GM11168 (cell line): ENCODE measurements around the gene ZNF622.
"Not testable (repeated sequence)": the region's sequence is repeated elsewhere in the genome, so short reads cannot be mapped to it uniquely, and the experiment has no call there.

Source experiments
- in situ Hi-C: fragments of 300-500 bp; cut with MboI; formaldehyde crosslinking; loops from one replicate; pipeline ENCODE4 v1.12.0; 2022; ENCODE audit warnings: low sequenced_read_pairs; ENCODE audit not compliant: unreplicated experiment

ZNF622 gene

GRCh38 chr5:16482891-16483290 lies 17.3 kb upstream of the ZNF622 start:
- in situ Hi-C loops = no loop called here

GRCh38 chr5:16480821-16481538 lies 15.4 kb upstream of the ZNF622 start:
- in situ Hi-C loops = no loop called here

GRCh38 chr5:16480144-16480543 lies 14.5 kb upstream of the ZNF622 start:
- in situ Hi-C loops = no loop called here

- in situ Hi-C loops = no loop called here
Observed at GRCh38 chr5:16477541-16477940, 11.9 kb upstream of the ZNF622 start.

GRCh38 chr5:16476417-16476816 lies 10.8 kb upstream of the ZNF622 start:
- in situ Hi-C loops = not testable (repeated sequence)

- in situ Hi-C loops = no loop called here
Observed at GRCh38 chr5:16471387-16471786, 5.8 kb upstream of the ZNF622 start.

- in situ Hi-C loops = no loop called here
Observed at GRCh38 chr5:16467363-16468219, 2.0 kb upstream of the ZNF622 start.

GRCh38 chr5:16464664-16465543 lies 696 bp downstream of the ZNF622 start:
- in situ Hi-C loops = no loop called here

- in situ Hi-C loops = no loop called here
Observed at GRCh38 chr5:16464231-16464630, 1.4 kb downstream of the ZNF622 start.

- in situ Hi-C loops = no loop called here
Observed at GRCh38 chr5:16461782-16462181, 3.8 kb downstream of the ZNF622 start.

- in situ Hi-C loops = no loop called here
Observed at GRCh38 chr5:16461026-16461425, 4.6 kb downstream of the ZNF622 start.

GRCh38 chr5:16459451-16459850 lies 6.1 kb downstream of the ZNF622 start:
- in situ Hi-C loops = no loop called here

GRCh38 chr5:16457853-16458252 lies 7.7 kb downstream of the ZNF622 start:
- in situ Hi-C loops = no loop called here

GRCh38 chr5:16457451-16457850 lies 8.1 kb downstream of the ZNF622 start:
- in situ Hi-C loops = no loop called here

- in situ Hi-C loops = no loop called here
Observed at GRCh38 chr5:16456103-16456832, 9.3 kb downstream of the ZNF622 start.

- in situ Hi-C loops = no loop called here
Observed at GRCh38 chr5:16455668-16456067, 9.9 kb downstream of the ZNF622 start.

- in situ Hi-C loops = no loop called here
Observed at GRCh38 chr5:16454686-16455085, 10.9 kb downstream of the ZNF622 start.

- in situ Hi-C loops = no loop called here
Observed at GRCh38 chr5:16453609-16454008, 12.0 kb downstream of the ZNF622 start.

GRCh38 chr5:16450163-16450562 lies 15.4 kb downstream of the ZNF622 start:
- in situ Hi-C loops = no loop called here

GRCh38 chr5:16446993-16447392 lies 18.6 kb downstream of the ZNF622 start:
- in situ Hi-C loops = loop anchor here (25.0 kb wide), 1 partner anchor 285 kb away; no protein-coding TSS in a partner anchor
